HG03342 (cell line): ENCODE results near the gene DCUN1D2.
"Not testable (repeated sequence)": the region's sequence is repeated elsewhere in the genome, so short reads cannot be mapped to it uniquely, and the experiment has no call there.

Source experiments
- ATAC-seq: cut with Tn5 transposase; IDR thresholded peaks from one replicate; pipeline ENCODE4 v1.9.1; 2021; ENCODE audit warnings: mild to moderate bottlenecking, moderate library complexity; ENCODE audit not compliant: unreplicated experiment

DCUN1D2 gene

GRCh38 chr13:113468472-113469201, 21.9 kb downstream of the DCUN1D2 start:
- no peak for ATAC-seq

- no peak for ATAC-seq
Observed at GRCh38 chr13:113468029-113468428, 22.5 kb downstream of the DCUN1D2 start.

GRCh38 chr13:113466383-113466782, 24.1 kb downstream of the DCUN1D2 start:
- ATAC-seq, result no peak

GRCh38 chr13:113465300-113465699, 25.2 kb downstream of the DCUN1D2 start:
- no peak for ATAC-seq

- ATAC-seq, result no peak
Observed at GRCh38 chr13:113464476-113464875, 26.0 kb downstream of the DCUN1D2 start.

- ATAC-seq, result no peak
Observed at GRCh38 chr13:113461022-113461751, 29.3 kb downstream of the DCUN1D2 start.

- no peak for ATAC-seq
Observed at GRCh38 chr13:113460599-113460998, 29.9 kb downstream of the DCUN1D2 start.

- ATAC-seq, result no peak
Observed at GRCh38 chr13:113460064-113460555, 30.4 kb downstream of the DCUN1D2 start.

GRCh38 chr13:113458253-113459065, 32.1 kb downstream of the DCUN1D2 start:
- ATAC-seq, result no peak

GRCh38 chr13:113457510-113457909, 33.0 kb downstream of the DCUN1D2 start:
- no peak for ATAC-seq

GRCh38 chr13:113456116-113456702, 34.3 kb downstream of the DCUN1D2 start:
- ATAC-seq, result no peak

GRCh38 chr13:113455384-113455783, 35.1 kb downstream of the DCUN1D2 start:
- no peak for ATAC-seq

GRCh38 chr13:113454936-113455335, 35.6 kb downstream of the DCUN1D2 start:
- no peak for ATAC-seq

- ATAC-seq, result no peak
Observed at GRCh38 chr13:113452942-113453901, 37.3 kb downstream of the DCUN1D2 start, which contains the start of gene ADPRHL1. Gene ADPRHL1 (minus strand): TSS chr13:113453488. CDS start chr13:113453437, 51 bp downstream.

GRCh38 chr13:113452466-113452865, 38.0 kb downstream of the DCUN1D2 start:
- ATAC-seq, result no peak

- ATAC-seq, result no peak
Observed at GRCh38 chr13:113451951-113452421, 38.5 kb downstream of the DCUN1D2 start.

GRCh38 chr13:113450861-113451620, 39.5 kb downstream of the DCUN1D2 start:
- not testable (repeated sequence) for ATAC-seq

GRCh38 chr13:113450348-113450744, 40.2 kb downstream of the DCUN1D2 start:
- not testable (repeated sequence) for ATAC-seq
